Lower leg skin (tissue), 3 donors: Measurements from ENCODE around the gene ADAMTS6.

Experiments
- CTCF ChIP-seq, 3 donors: fragments of 450-650 bp; IDR thresholded peaks; one replicate each; pipeline ENCODE4 v1.5.1; 2016; ENCODE audit warnings: antibody characterized with exemption in 3 of 3, mild to moderate bottlenecking in 3 of 3, moderate library complexity in 2 of 3
- POLR2A ChIP-seq, 2 donors: fragments of 450-650 bp; IDR thresholded peaks; one replicate each; pipeline ENCODE4 v1.6.1; 2016 to 2017; ENCODE audit warnings: antibody characterized with exemption in 2 of 2, mild to moderate bottlenecking in 1 of 2, moderate library complexity in 1 of 2

- no peak for TF ChIP-seq CTCF (IDR thresholded peaks at IDR 0.05)
- TF ChIP-seq POLR2A (IDR thresholded peaks at IDR 0.05), result no peak
Observed at GRCh38 chr5:65462139-65462705, 19.5 kb downstream of the ADAMTS6 start.
